SK-N-SH treated with all-trans-retinoic acid at 6 μM for 48 hours (cell line): ENCODE measurements around the gene TPK1.

Experiments used
- ATAC-seq: fragments of 200-7000 bp; cut with Tn5 transposase; 3 replicates; pipeline ENCODE4 v1.9.1; 2020; ENCODE audit warnings: mild to moderate bottlenecking, moderate library complexity
- BACH2 ChIP-seq: fragments of 250-450 bp; sonication (Bioruptor Pico); IDR thresholded peaks from 2 replicates; pipeline ENCODE4 v1.9.0; 2021; ENCODE audit warnings: mild to moderate bottlenecking, borderline replicate concordance
- CSDC2 ChIP-seq: fragments of 250-450 bp; sonication (Bioruptor Pico); IDR thresholded peaks from 2 replicates; pipeline ENCODE4 v1.5.0; 2020; ENCODE audit warnings: mild to moderate bottlenecking, moderate library complexity
- ISL1 ChIP-seq: fragments of 250-450 bp; sonication (Bioruptor Pico); IDR thresholded peaks from 2 replicates; pipeline ENCODE4 v2.1.2; 2022; ENCODE audit warnings: mild to moderate bottlenecking, moderate library complexity
- OSR1 ChIP-seq: fragments of 250-450 bp; sonication (Bioruptor Pico); IDR thresholded peaks from 2 replicates; pipeline ENCODE4 v1.8.0; 2022; ENCODE audit warnings: moderate library complexity, mild to moderate bottlenecking, inconsistent platforms
- POU6F1 ChIP-seq: fragments of 250-450 bp; sonication (Bioruptor Pico); IDR thresholded peaks from 2 replicates; pipeline ENCODE4 v1.8.0; 2021; ENCODE audit warnings: low read depth, mild to moderate bottlenecking, moderate library complexity, borderline replicate concordance
- PPARA ChIP-seq: fragments of 250-450 bp; sonication (Bioruptor Pico); IDR thresholded peaks from 2 replicates; pipeline ENCODE4 v1.5.0; 2020; ENCODE audit warnings: mild to moderate bottlenecking, borderline replicate concordance
- SNAI2 ChIP-seq: fragments of 250-450 bp; sonication (Bioruptor Pico); IDR thresholded peaks from 2 replicates; pipeline ENCODE4 v1.5.0; 2020; ENCODE audit warnings: mild to moderate bottlenecking, moderate library complexity
- TCF4 ChIP-seq: fragments of 250-450 bp; sonication (Bioruptor Pico); IDR thresholded peaks from 2 replicates; pipeline ENCODE4 v1.8.0; 2021; ENCODE audit warnings: mild to moderate bottlenecking, moderate library complexity, borderline replicate concordance
- TOX ChIP-seq: fragments of 250-450 bp; sonication (Bioruptor Pico); IDR thresholded peaks from 2 replicates; pipeline ENCODE4 v1.8.0; 2021; ENCODE audit warnings: mild to moderate bottlenecking, moderate library complexity, borderline replicate concordance
- TSHZ2 ChIP-seq: fragments of 250-450 bp; sonication (Bioruptor Pico); IDR thresholded peaks from 2 replicates; pipeline ENCODE4 v1.5.0; 2020; ENCODE audit warnings: mild to moderate bottlenecking, moderate library complexity
- ZC3H10 ChIP-seq: fragments of 250-450 bp; sonication (Bioruptor Pico); IDR thresholded peaks from 2 replicates; pipeline ENCODE4 v1.5.1; 2021; ENCODE audit warnings: mild to moderate bottlenecking, moderate library complexity
- ZFP3 ChIP-seq: fragments of 250-450 bp; sonication (Bioruptor Pico); IDR thresholded peaks from 2 replicates; pipeline ENCODE4 v1.5.0; 2020; ENCODE audit warnings: mild to moderate bottlenecking, moderate library complexity
- ZFP30 ChIP-seq: fragments of 450-650 bp; formaldehyde crosslinking; IDR thresholded peaks from 2 replicates; pipeline ENCODE4 v1.5.0; 2022; ENCODE audit warnings: mild to moderate bottlenecking, moderate library complexity
- ZNF8 ChIP-seq: fragments of 450-650 bp; formaldehyde crosslinking; IDR thresholded peaks from 2 replicates; pipeline ENCODE4 v1.5.0; 2020; ENCODE audit warnings: mild to moderate bottlenecking, moderate library complexity
- TF ChIP-seq, protein P1 (sequence below): fragments of 250-450 bp; sonication (Bioruptor Pico); IDR thresholded peaks from 2 replicates; pipeline ENCODE4 v1.5.1; 2021; ENCODE audit warnings: mild to moderate bottlenecking, moderate library complexity
- TF ChIP-seq, protein P2 (sequence below): fragments of 250-450 bp; sonication (Bioruptor Pico); IDR thresholded peaks from 2 replicates; pipeline ENCODE4 v1.8.0; 2020; ENCODE audit warnings: mild to moderate bottlenecking, moderate library complexity, borderline replicate concordance

The TPK1 gene

GRCh38 chr7:144736880-144737493, 98.9 kb downstream of the TPK1 start (continued):
- TF ChIP-seq, protein P1, sequence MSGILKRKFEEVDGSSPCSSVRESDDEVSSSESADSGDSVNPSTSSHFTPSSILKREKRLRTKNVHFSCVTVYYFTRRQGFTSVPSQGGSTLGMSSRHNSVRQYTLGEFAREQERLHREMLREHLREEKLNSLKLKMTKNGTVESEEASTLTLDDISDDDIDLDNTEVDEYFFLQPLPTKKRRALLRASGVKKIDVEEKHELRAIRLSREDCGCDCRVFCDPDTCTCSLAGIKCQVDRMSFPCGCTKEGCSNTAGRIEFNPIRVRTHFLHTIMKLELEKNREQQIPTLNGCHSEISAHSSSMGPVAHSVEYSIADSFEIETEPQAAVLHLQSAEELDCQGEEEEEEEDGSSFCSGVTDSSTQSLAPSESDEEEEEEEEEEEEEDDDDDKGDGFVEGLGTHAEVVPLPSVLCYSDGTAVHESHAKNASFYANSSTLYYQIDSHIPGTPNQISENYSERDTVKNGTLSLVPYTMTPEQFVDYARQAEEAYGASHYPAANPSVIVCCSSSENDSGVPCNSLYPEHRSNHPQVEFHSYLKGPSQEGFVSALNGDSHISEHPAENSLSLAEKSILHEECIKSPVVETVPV (CRISPR knock-in tag) = no peak

DNA sequence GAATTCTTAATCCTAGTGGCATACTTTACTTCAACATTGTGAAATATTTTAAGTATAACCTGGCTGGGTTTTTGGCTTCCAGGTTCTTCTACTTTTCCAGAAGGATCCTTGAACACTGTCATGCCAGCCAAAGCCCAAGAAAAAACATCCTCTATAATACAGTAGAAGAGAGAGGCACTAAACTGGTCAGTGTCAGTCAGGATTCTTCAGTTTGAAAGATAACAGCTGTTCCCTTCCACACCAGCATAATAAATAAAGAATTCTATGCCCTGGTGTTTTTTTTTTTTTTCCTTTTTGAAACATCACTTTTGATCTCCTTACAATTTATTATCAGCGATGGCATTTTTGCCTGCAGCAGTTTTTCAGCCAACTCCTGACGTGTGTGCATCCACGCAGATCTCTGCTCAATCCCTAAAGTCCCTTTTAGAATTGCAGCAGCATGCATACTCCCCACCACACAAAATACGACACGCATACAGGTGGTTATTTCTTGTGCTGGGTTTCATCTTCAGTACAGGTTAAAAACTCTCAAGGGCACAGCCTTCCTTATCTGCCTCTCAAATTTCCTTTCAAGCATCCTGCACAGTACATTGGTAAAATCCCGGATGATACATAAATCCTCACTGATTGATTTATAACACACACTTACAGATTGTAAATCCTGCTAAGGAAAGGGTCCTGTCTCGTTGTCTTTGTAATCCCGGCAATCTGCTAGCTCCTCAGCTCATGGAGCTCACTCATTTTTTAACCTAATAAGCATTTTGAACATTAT, 100.2 kb downstream of the TPK1 start:
- ATAC-seq = no peak
- TF ChIP-seq POU6F1 (CRISPR knock-in tag) = no peak
- no peak for TF ChIP-seq ISL1 (CRISPR knock-in tag)
- TF ChIP-seq ZFP3 (CRISPR knock-in tag) = no peak
- TF ChIP-seq ZC3H10 (CRISPR knock-in tag) = no peak
- no peak for TF ChIP-seq TSHZ2 (CRISPR knock-in tag)
- no peak for TF ChIP-seq TCF4 (CRISPR knock-in tag)
- no peak for TF ChIP-seq BACH2 (CRISPR knock-in tag)

DNA sequence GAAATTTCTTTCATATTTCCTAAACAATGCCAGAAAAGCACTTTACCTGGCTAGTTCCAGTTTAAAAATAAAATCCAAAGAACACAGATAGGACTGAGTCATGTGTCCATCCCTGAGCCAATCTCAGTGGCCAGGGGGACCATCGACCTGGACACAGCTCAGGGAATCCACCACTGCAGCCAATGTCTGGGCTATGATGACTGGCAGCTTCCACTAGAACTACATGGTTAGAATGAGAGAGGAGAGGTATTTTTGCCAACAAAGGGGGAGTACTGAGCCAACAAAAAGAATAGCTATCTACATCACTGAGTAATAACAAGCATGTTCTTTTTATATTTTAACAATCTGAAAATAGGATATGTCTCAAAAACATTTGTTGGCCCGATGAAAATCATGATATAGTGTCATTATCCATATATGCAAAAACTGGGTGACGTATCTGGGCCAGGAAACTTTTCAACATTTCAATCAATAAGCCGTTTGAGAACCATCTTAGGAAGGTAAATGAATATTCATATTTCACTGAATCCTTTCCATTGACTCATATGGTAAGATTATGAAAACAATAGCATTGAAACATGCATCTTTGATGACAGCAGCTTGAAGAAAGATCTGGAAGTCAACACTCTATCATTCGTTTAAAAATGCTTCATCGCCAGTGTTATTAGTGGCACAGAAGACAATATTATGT, 104.0 kb downstream of the TPK1 start:
- TF ChIP-seq SNAI2 (CRISPR knock-in tag) = no peak
- TF ChIP-seq TOX (CRISPR knock-in tag) = no peak
- TF ChIP-seq, protein P2, sequence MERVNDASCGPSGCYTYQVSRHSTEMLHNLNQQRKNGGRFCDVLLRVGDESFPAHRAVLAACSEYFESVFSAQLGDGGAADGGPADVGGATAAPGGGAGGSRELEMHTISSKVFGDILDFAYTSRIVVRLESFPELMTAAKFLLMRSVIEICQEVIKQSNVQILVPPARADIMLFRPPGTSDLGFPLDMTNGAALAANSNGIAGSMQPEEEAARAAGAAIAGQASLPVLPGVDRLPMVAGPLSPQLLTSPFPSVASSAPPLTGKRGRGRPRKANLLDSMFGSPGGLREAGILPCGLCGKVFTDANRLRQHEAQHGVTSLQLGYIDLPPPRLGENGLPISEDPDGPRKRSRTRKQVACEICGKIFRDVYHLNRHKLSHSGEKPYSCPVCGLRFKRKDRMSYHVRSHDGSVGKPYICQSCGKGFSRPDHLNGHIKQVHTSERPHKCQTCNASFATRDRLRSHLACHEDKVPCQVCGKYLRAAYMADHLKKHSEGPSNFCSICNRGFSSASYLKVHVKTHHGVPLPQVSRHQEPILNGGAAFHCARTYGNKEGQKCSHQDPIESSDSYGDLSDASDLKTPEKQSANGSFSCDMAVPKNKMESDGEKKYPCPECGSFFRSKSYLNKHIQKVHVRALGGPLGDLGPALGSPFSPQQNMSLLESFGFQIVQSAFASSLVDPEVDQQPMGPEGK = no peak
- no peak for TF ChIP-seq BACH2 (CRISPR knock-in tag)
- no peak for TF ChIP-seq ZNF8 (CRISPR knock-in tag)
- no peak for TF ChIP-seq CSDC2 (CRISPR knock-in tag)
- TF ChIP-seq POU6F1 (CRISPR knock-in tag) = no peak
- TF ChIP-seq, protein P1 (CRISPR knock-in tag) = no peak
- no peak for TF ChIP-seq ZFP3 (CRISPR knock-in tag)
- TF ChIP-seq PPARA = no peak
- no peak for TF ChIP-seq ZFP30 (CRISPR knock-in tag)
- TF ChIP-seq OSR1 (CRISPR knock-in tag) = no peak
- no peak for ATAC-seq
